HCT116 (cell line): ENCODE results near the gene TATDN2. TPM values are rescaled to one million over a fixed set of nuclear protein-coding genes. Genes with fewer than 3 reads are reported as not detected.

ENCODE experiments used
- ATAC-seq: fragments of 200-7000 bp; cut with Tn5 transposase; 2 replicates; pipeline ENCODE4 v1.9.1; 2020; ENCODE audit warnings: mild to moderate bottlenecking, moderate library complexity
- BruUV-seq: library from RNA; stranded (reverse); fragments of 400-500 nt; replicated peaks from 2 replicates; lab custom pipeline; 2021; lab: Mats Ljungman, UMichigan
- CTCF ChIA-PET: fragments of 300-600 bp; sonication (Branson Sonifier 250); formaldehyde crosslinking; loops from one replicate; lab custom pipeline; 2021; ENCODE audit warnings: antibody characterized with exemption; lab: Charles Lee
- POLR2A ChIA-PET: fragments of 300-600, 350-600 bp; sonication (Branson Sonifier 250); formaldehyde crosslinking; loops from one replicate; lab custom pipeline; 2021; ENCODE audit warnings: antibody characterized with exemption; lab: Charles Lee
- RAD21 ChIA-PET, 2 experiments: fragments of 300-600 bp; sonication (Branson Sonifier 250); formaldehyde crosslinking; loops; one replicate each; lab custom pipeline; 2023; ENCODE audit warnings: low total read pairs in 2 of 2; ENCODE audit not compliant: uncharacterized antibody in 2 of 2, unreplicated experiment in 2 of 2, low non-redundant PET in 1 of 2; lab: Charles Lee
- DNase-seq: peaks from one replicate; pipeline ENCODE4 v3.0.0-alpha.2; 2010; ENCODE audit warnings: low read depth, low spot score
- H2AFZ ChIP-seq: fragments of 200-600 bp; shearing (Covaris generic), sonication (generic); 2 replicates; pipeline ENCODE4 v1.6.1; 2017; ENCODE audit warnings: low read depth, mixed run types, mixed read lengths, antibody characterized with exemption, low read length; ENCODE audit not compliant: poor library complexity, severe bottlenecking
- H3K27ac ChIP-seq: 2 replicates; pipeline ENCODE4 v1.5.1; 2012; ENCODE audit warnings: low read depth, low read length
- H3K27me3 ChIP-seq: fragments of 200-600 bp; sonication (generic); 2 replicates; pipeline ENCODE4 v1.6.1; 2016; ENCODE audit warnings: mixed run types, low read length, mixed read lengths; ENCODE audit not compliant: insufficient read depth
- H3K36me3 ChIP-seq, 2 experiments: fragments of 200-500 bp in 1 of 2; fragments of 200-600 bp in 1 of 2; sonication (Bioruptor generic) in 1 of 2; sonication (generic) in 1 of 2; 2 replicates each; pipeline versions ENCODE4 v1.5.1 to v1.6.1; 2014 to 2016; ENCODE audit warnings: low read length in 2 of 2, inconsistent platforms in 1 of 2, mixed read lengths in 1 of 2, mixed run types in 1 of 2; ENCODE audit not compliant: insufficient read depth in 2 of 2, control insufficient read depth in 1 of 2
- H3K4me1 ChIP-seq, 2 experiments: fragments of 200-600 bp in 1 of 2; sonication (generic) in 1 of 2; 2 replicates each; pipeline versions ENCODE4 v1.5.1 to v1.6.1; 2012 to 2017; ENCODE audit warnings: low read length in 2 of 2, inconsistent platforms in 1 of 2, mild to moderate bottlenecking in 1 of 2, mixed read lengths in 1 of 2, mixed run types in 1 of 2, moderate library complexity in 1 of 2; ENCODE audit not compliant: insufficient read depth in 2 of 2, control insufficient read depth in 1 of 2
- H3K4me2 ChIP-seq: fragments of 200-600 bp; sonication (generic); 2 replicates; pipeline ENCODE4 v1.6.1; 2017; ENCODE audit warnings: mixed run types, low read length, mixed read lengths
- H3K4me3 ChIP-seq, 2 experiments: fragments of 200-600 bp in 1 of 2; sonication (generic) in 1 of 2; replicated peaks in 1 of 2; 2 replicates each; pipeline ENCODE4 v1.5.1; 2011 to 2016; ENCODE audit warnings: low read length in 2 of 2, control low read depth in 1 of 2, low read depth in 1 of 2, mild to moderate bottlenecking in 1 of 2, mixed read lengths in 1 of 2, mixed run types in 1 of 2
- H3K79me2 ChIP-seq: fragments of 200-600 bp; sonication (generic); 2 replicates; pipeline ENCODE4 v1.6.1; 2017; ENCODE audit warnings: mild to moderate bottlenecking, mixed run types, low read length, moderate library complexity, mixed read lengths; ENCODE audit not compliant: insufficient read depth
- H3K9ac ChIP-seq: fragments of 200-600 bp; sonication (generic); 2 replicates; pipeline ENCODE4 v1.6.1; 2016; ENCODE audit warnings: low read length, mixed read lengths
- H3K9me2 ChIP-seq: fragments of 200-600 bp; sonication (generic), shearing (Covaris generic); 2 replicates; pipeline ENCODE4 v1.6.1; 2017; ENCODE audit warnings: mixed run types, mild to moderate bottlenecking, moderate library complexity; ENCODE audit not compliant: insufficient read depth
- H3K9me3 ChIP-seq, 2 experiments: fragments of 200-500 bp in 1 of 2; fragments of 200-600 bp in 1 of 2; sonication (Bioruptor generic) in 1 of 2; sonication (generic) in 1 of 2; 2 replicates each; pipeline ENCODE4 v1.6.1; 2014 to 2017; ENCODE audit warnings: low read length in 2 of 2, mixed read lengths in 2 of 2, inconsistent platforms in 1 of 2, low read depth in 1 of 2, mild to moderate bottlenecking in 1 of 2, mixed run types in 1 of 2, moderate library complexity in 1 of 2; ENCODE audit not compliant: control insufficient read depth in 1 of 2, insufficient read depth in 1 of 2
- H4K20me1 ChIP-seq: fragments of 200-600 bp; sonication (generic), shearing (Covaris generic); 2 replicates; pipeline ENCODE4 v1.6.1; 2017; ENCODE audit warnings: mixed run types, mild to moderate bottlenecking, moderate library complexity; ENCODE audit not compliant: insufficient read depth
- CTCF ChIP-seq, 3 experiments: fragments of 200-600 bp in 1 of 3; sonication (generic) in 1 of 3; IDR thresholded peaks in 2 of 3; conservative IDR thresholded peaks in 1 of 3; 2 replicates each; pipeline ENCODE4 v1.5.1; 2012 to 2017; ENCODE audit warnings: low read depth in 2 of 3, low read length in 2 of 3, antibody characterized with exemption in 1 of 3, borderline replicate concordance in 1 of 3, control low read depth in 1 of 3, mild to moderate bottlenecking in 1 of 3, mixed read lengths in 1 of 3, mixed run types in 1 of 3, moderate library complexity in 1 of 3; ENCODE audit not compliant: insufficient read depth in 1 of 3
- EZH2 ChIP-seq: fragments of 200-600 bp; sonication (generic); IDR thresholded peaks from 2 replicates; pipeline ENCODE4 v1.6.1; 2017; ENCODE audit warnings: antibody characterized with exemption, mixed run types
- EZH2phosphoT487 ChIP-seq: fragments of 200-600 bp; IDR thresholded peaks from 2 replicates; pipeline ENCODE4 v1.6.1; 2018; ENCODE audit warnings: antibody characterized with exemption, borderline replicate concordance
- FOSL1 ChIP-seq: IDR thresholded peaks from 2 replicates; pipeline ENCODE4 v1.6.1; 2012; ENCODE audit warnings: low read depth
- MAX ChIP-seq: IDR thresholded peaks from 2 replicates; pipeline ENCODE4 v1.6.1; 2012
- REST ChIP-seq: IDR thresholded peaks from 2 replicates; pipeline ENCODE4 v1.6.1; 2012; ENCODE audit warnings: low read depth
- YY1 ChIP-seq: IDR thresholded peaks from 2 replicates; pipeline ENCODE4 v1.6.1; 2011; ENCODE audit warnings: low read length, low read depth, moderate library complexity, mild to moderate bottlenecking; ENCODE audit not compliant: insufficient replicate concordance; ENCODE audit errors: extremely low read depth
- ZBTB33 ChIP-seq: IDR thresholded peaks from 2 replicates; pipeline ENCODE4 v1.6.1; 2011; ENCODE audit warnings: mild to moderate bottlenecking, low read length, moderate library complexity; ENCODE audit not compliant: insufficient replicate concordance; ENCODE audit errors: extremely low read depth
- ZFX ChIP-seq: fragments of 450-650 bp; IDR thresholded peaks from 2 replicates; pipeline ENCODE4 v1.6.1; 2017
- ZNF274 ChIP-seq: fragments of 200-500 bp; sonication (Bioruptor generic); IDR thresholded peaks from 2 replicates; pipeline ENCODE4 v1.6.1; 2014; ENCODE audit warnings: mild to moderate bottlenecking, low read depth, low read length, inconsistent platforms
- intact Hi-C: fragments of 100-400 bp; cut with micrococcal nuclease; formaldehyde crosslinking; loops from 2 replicates; pipeline ENCODE4 v1.10.0; 2022
- total RNA-seq: library from RNA; stranded (reverse); gene quantifications from one replicate; pipeline ENCODE4 v1.2.1, GENCODE V29; 2021; ENCODE audit not compliant: unreplicated experiment

TATDN2 gene
- total RNA-seq, 1 experiment from 2014 or later, result 26.8 TPM

- Histone ChIP-seq H3K9me2 (no peaks in the 10 kb centered on the region), H3K79me2 (peaks cover 79% of the 10 kb centered on the region), H3K27ac (no peak overlapping the region), H3K4me3 (no peak overlapping the region), H2AFZ (no peak overlapping the region), H3K4me1 (no peaks in the 10 kb centered on the region), H3K4me2 (no peak overlapping the region), H4K20me1 (no peaks in the 10 kb centered on the region), H3K9ac (no peak overlapping the region), H3K9me3 (no peaks in the 10 kb centered on the region), H3K27me3 (no peaks in the 10 kb centered on the region), H3K36me3 (peaks cover 13 to 36% of the 10 kb centered on the region in 2 experiments)
- CTCF ChIA-PET, result interaction anchor here (1.6 kb wide), 1 partner anchor 11 kb away, joined by 4 read pairs; no protein-coding TSS in a partner anchor
- DNase-seq, result no peak
- intact Hi-C loops, result no loop called here
- TF ChIP-seq MAX (no peak), ZFX (no peak), REST (no peak), ZBTB33 (no peak), FOSL1 (no peak), EZH2 (no peak), ZNF274 (no peak), CTCF (IDR thresholded peaks at IDR 0.05 in 2 of 3, conservative IDR thresholded peaks at IDR 0.05 in 1 of 3; ENCODE audit: borderline replicate concordance in 1 of 3, insufficient read depth in 1 of 3, low read depth in 2 of 3, low read length in 2 of 3) (no peak), EZH2phosphoT487 (no peak), YY1 (no peak)
- RAD21 ChIA-PET, result no interaction called here
- POLR2A ChIA-PET, result no interaction called here
- BruUV-seq, result no TSS peak
- ATAC-seq, result no peak
These were observed 26.3 kb downstream of the TATDN2 start for GRCh38 chr3:10274601-10275000.
